Uterus (tissue), 2 donors: ENCODE data around the gene MYO1B.

Experiments
- CTCF ChIP-seq, 4 experiments: fragments of 200-600 bp in 2 of 4; fragments of 450-650 bp in 2 of 4; sonication (generic) in 2 of 4; IDR thresholded peaks; one replicate each; pipeline ENCODE4 v1.5.1; 2016 to 2019; ENCODE audit warnings: antibody characterized with exemption in 4 of 4, mild to moderate bottlenecking in 2 of 4, moderate library complexity in 1 of 4
- POLR2A ChIP-seq, 2 donors: fragments of 450-650 bp; IDR thresholded peaks; one replicate each; pipeline ENCODE4 v1.6.1; 2016; ENCODE audit warnings: antibody characterized with exemption in 2 of 2, mild to moderate bottlenecking in 1 of 2, moderate library complexity in 1 of 2

- TF ChIP-seq CTCF (IDR thresholded peaks at IDR 0.05) (no peak), POLR2A (IDR thresholded peaks at IDR 0.05) (no peak)
These were observed 146.0 kb downstream of the MYO1B start for GRCh38 chr2:191391171-191391570.
